Measurements from ENCODE around the gene NUTM1. TPM values are rescaled to one million over a fixed set of nuclear protein-coding genes. Genes with fewer than 3 reads are reported as not detected.
A peak's percentile ranks its signal among the peaks of the same experiment; 100 is the strongest.

The NUTM1 gene
- total and polyA plus RNA-seq, 2 donors (not counting 1 experiment from before 2014, with no cell fraction given) = not detected

GRCh38 chr15:34365836-34366235 is 22.7 kb downstream of the NUTM1 start:
- peaks cover 40% of the 10 kb centered on the region for H3K4me1 Mint-ChIP-seq
- TF ChIP-seq CTCF (IDR thresholded peaks at IDR 0.05) = no peak
- TF ChIP-seq EZH2 (IDR thresholded peaks at IDR 0.05; ENCODE audit: borderline replicate concordance, insufficient read depth, low read depth, low read length, poor library complexity, severe bottlenecking) = no peak
- ATAC-seq (ENCODE audit: low read depth) = no peak
- Histone ChIP-seq H3K4me2 (replicated peaks; ENCODE audit: low read depth, low read length, poor library complexity, severe bottlenecking) (peak overlapping the region; percentile 93), H3K79me2 (ENCODE audit: control insufficient read depth, insufficient read depth, low read length) (peaks cover 18% of the 10 kb centered on the region), H4K20me1 (ENCODE audit: control insufficient read depth, insufficient read depth, low read length, poor library complexity, severe bottlenecking) (peaks cover 15% of the 10 kb centered on the region), H3K9ac (ENCODE audit: low read length) (peak overlapping the region; percentile 86), H3K27me3 (replicated peaks in 1 of 4; ENCODE audit: control extremely low read depth in 1 of 4, control insufficient read depth in 3 of 4, insufficient read depth in 4 of 4, low read length in 3 of 4) (no peaks in the 10 kb centered on the region), H3K4me1 (ENCODE audit: control insufficient read depth in 2 of 2, insufficient read depth in 2 of 2, low read length in 2 of 2) (peaks cover 18 to 28% of the 10 kb centered on the region in 2 donors), H2AFZ (ENCODE audit: insufficient read depth, low read depth, low read length, poor library complexity, severe bottlenecking) (peak overlapping the region; percentile 95), H3K27ac (ENCODE audit: low read length in 2 of 2) (no peak overlapping the region), H3K9me3 (ENCODE audit: control extremely low read depth in 1 of 3, control insufficient read depth in 2 of 3, insufficient read depth in 1 of 3, low read length in 2 of 3) (no peaks in the 10 kb centered on the region), H3K36me3 (replicated peaks in 1 of 2; ENCODE audit: control extremely low read depth in 1 of 2, control insufficient read depth in 1 of 2, extremely low read depth in 1 of 2, insufficient read depth in 2 of 2, low read length in 1 of 2) (peaks cover 0 to 5% of the 10 kb centered on the region in 2 experiments), H3K4me3 (ENCODE audit: control extremely low read depth in 1 of 5, extremely low read depth in 1 of 5, insufficient read depth in 1 of 5, low read depth in 2 of 5, low read length in 4 of 5) (peak overlapping the region in 4 of 5 experiments; percentile 65 to 90 (median 74))
- intact Hi-C loops (cut with micrococcal nuclease) = loop anchor here (5.0 kb wide), 2 partner anchors 329 to 621 kb away; partner anchors contain the start of genes AVEN and ZNF770
- no peaks in the 10 kb centered on the region for H3K9me3 Mint-ChIP-seq (ENCODE audit: insufficient read depth)
- 46% methylated on average over 3 of the region's 5 CpGs for WGBS (ENCODE audit: insufficient coverage)
- no peak for DNase-seq
- H3K4me3 Mint-ChIP-seq = peak overlapping the region; percentile 96
- ChIA-PET CTCF (interaction anchor here (0.6 to 5.0 kb wide), 4 partner anchors 23 to 257 kb away, joined by 3 to 129 read pairs (median 24); partner anchors contain the start of genes NOP10, NUTM1 and SLC12A6), POLR2A (interaction anchor here (2.8 kb wide), 2 partner anchors 23 to 29 kb away, joined by 21 to 23 read pairs; partner anchors contain the start of genes NOP10, NUTM1 and SLC12A6)
- H3K27ac Mint-ChIP-seq = peak overlapping the region; percentile 42
- H3K27me3 Mint-ChIP-seq = no peaks in the 10 kb centered on the region

Data from B cell (primary cell).